Dermis blood vessel endothelial cell (primary cell): ENCODE results near the gene SPEG. TPM values are rescaled to one million over a fixed set of nuclear protein-coding genes. Genes with fewer than 3 reads are reported as not detected.
A peak's percentile ranks its signal among the peaks of the same experiment; 100 is the strongest.

ENCODE experiments used
- DNase-seq: peaks from one replicate; pipeline ENCODE4 v3.0.0; 2010
- total RNA-seq: library from RNA; depleted of rRNA; stranded (reverse); fragments of >200 nt; gene quantifications from 2 replicates; pipeline ENCODE4 v1.2.3, GENCODE V29; 2014

Gene SPEG
- total RNA-seq, 1 donor from 2014 or later: 1.7 TPM

DNA sequence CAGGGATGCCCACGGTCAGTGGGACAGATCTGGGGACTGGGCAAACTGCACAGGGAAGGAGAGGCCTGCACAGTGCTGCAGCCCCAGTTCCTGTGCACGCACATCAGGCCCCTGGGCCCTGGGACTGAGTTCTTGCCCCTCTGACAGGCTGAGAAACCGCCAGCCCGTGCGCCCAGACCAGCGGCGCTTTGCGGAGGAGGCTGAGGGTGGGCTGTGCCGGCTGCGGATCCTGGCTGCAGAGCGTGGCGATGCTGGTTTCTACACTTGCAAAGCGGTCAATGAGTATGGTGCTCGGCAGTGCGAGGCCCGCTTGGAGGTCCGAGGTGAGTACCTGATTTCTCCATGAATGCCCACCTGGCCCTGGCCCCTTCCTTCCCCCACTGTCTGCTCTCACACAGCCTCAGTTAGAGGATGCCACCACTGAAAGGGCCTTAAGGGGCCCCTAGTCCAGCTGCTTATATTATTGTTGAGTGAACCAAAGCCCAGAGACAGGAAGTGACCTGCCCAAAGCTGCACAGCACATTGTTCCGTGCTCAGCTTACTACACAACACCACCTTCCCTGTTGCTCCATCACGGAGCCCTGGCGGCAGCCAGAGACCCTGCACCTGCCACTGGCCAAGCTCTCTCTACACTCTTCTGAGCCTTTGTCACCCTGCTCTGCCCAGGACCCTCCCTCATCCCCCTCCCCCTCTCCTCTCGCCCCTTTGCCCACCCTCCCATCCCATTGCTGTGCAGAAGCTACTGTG lies 29.8 kb downstream of the SPEG start:
- no peak for DNase-seq

- no peak for DNase-seq
Observed at GRCh38 chr2:219465659-219466561, 31.3 kb downstream of the SPEG start.

DNA sequence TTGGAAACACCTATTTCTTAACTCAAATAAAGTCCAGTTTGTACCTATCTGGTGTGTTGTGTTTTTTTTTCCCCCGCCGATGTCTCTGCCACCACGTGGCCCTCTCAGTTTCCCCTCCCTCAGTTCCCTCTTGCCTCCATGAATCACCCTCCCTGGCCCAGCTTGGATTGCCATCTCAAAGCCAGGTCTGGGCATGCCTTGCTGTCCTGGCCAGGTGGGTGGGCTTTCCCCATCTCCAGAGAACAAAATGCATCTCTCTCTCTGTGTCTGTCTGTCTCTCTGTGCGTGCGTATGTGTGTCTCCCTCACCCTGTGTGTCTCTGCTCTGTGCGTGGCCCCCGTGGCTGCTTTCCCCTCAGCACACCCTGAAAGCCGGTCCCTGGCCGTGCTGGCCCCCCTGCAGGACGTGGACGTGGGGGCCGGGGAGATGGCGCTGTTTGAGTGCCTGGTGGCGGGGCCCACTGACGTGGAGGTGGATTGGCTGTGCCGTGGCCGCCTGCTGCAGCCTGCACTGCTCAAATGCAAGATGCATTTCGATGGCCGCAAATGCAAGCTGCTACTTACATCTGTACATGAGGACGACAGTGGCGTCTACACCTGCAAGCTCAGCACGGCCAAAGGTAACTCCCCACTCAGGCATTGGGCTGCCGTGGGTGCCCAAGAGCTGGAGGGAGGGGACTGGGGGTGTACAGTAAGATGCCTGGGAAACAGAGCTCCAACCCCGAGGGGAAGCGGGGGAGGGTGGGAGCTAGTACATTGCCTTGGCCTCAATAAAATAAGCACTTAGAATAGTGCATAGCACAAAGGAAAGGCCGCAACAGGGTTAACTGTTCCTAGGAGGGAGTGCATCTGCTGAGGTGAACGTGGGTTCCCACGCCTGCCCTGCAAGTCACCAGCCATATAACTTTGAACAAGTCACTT lies 32.4 kb downstream of the SPEG start:
- no peak for DNase-seq

- DNase-seq: no peak
Observed at GRCh38 chr2:219467736-219468075, 33.1 kb downstream of the SPEG start.

- DNase-seq: no peak
Observed at GRCh38 chr2:219468410-219469185, 34.0 kb downstream of the SPEG start.

DNA sequence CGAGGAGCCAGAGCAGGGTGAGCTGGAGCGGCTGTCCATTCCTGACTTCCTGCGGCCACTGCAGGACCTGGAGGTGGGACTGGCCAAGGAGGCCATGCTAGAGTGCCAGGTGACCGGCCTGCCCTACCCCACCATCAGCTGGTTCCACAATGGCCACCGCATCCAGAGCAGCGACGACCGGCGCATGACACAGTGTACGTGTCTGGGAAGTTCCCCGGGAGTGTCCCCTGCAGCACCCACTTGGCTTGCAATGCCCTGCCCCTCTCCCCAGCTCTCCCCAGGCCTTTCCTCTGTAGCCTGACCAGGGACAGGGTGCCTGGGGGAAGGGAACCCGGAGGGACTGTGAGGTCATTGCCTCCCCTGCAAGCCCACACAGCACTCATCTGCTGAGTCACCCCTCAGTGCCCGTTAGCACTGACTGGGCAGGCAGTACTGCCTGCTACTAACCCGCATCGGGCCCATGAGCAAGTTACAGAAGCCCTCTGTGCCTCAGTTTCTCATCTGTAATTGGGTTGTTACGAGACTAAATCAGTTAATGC lies 34.6 kb downstream of the SPEG start:
- DNase-seq: peak; percentile 12

GRCh38 chr2:219470429-219470828 lies 35.8 kb downstream of the SPEG start:
- no peak for DNase-seq

GRCh38 chr2:219471476-219472371 lies 37.1 kb downstream of the SPEG start:
- DNase-seq: no peak

GRCh38 chr2:219472629-219473187 lies 38.1 kb downstream of the SPEG start:
- no peak for DNase-seq

- no peak for DNase-seq
Observed at GRCh38 chr2:219473511-219473910, 38.9 kb downstream of the SPEG start.

GRCh38 chr2:219474285-219475060 lies 39.8 kb downstream of the SPEG start:
- DNase-seq: no peak

DNA sequence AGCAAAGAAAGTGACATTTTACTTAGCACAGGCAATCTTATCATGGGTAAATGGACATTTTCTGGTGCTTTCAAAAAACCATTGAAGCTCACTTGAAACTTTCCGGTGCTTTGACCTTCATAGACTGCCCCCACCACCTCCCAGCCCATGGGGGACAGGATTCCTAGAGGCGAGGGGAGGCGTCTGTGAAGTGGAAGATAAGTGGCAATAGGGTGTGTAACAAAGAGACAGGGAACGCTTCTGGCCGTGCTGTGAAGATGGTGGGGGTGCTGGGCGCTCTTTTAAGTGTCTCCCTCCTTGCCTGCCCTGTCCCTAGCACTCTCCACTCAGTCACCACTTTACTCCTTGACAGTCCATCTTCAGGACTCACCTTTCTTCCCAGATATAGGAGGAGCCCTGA lies 40.6 kb downstream of the SPEG start:
- DNase-seq: no peak

DNA sequence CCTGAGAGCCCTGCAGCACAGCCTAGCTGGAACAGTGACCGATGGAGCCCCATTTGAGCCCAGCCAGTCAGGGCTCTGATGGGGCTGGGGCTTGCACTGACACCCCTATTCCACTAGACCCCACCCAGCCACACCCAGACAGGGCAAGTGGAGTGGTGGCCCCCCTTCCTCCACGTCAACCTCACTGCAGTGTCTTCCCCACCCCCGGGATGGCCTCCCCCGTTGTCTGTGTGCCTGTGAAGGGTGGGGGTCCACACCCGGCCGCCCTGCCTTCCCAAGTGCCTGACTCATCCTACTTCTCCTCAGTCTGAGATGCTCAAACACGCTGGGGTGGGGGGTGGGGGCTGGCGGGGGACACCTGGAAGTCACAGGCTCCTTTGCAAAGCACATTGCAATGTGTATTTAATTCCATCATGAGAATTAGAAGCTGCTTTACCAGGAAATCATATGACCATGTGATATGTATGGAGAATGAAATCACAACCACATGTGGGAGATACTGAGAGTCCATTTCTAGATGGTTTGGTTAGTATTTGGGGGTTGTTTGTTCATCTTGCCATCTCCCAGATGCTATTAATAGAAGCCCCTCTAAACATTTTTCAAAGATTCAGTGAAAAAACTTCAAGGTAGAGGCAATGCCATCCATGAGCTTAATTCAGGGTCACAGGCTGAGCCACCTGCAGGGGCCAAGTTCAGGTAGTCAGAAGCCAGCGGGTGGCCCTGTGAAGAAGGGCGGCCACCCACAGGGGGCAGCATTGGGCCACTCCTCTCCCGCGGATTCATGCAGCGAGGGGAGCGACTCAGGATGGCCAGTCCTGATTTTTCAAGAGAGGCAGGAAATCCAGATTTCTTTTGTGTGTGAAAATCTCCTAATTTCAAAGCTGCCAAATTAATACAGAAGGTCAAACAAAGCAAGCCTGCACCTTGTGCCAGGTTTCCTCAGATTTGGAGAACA lies 41.3 kb downstream of the SPEG start:
- peak; percentile 74 for DNase-seq

DNA sequence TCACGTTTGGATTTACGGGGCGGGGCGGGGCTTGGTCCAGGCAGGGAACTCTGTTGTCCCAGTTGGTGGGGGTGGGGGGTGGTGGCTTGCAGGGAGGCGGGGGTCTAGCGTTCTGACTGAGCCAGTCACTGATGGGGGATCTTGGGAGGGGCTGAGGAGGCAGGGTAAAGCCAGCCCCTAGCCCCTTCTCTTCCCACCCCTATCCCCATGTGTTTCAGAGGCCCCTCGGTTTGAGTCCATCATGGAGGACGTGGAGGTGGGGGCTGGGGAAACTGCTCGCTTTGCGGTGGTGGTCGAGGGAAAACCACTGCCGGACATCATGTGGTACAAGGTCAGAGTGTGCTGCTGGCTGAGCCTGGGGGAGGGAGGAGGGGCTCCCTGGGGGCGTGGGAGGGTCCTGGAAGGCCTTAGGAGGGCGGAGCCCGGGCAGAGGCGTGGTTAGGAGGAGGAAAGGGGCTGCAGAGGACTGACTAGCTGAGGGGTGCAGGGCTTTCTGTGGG lies 42.1 kb downstream of the SPEG start:
- DNase-seq: no peak

GRCh38 chr2:219477179-219477578 lies 42.5 kb downstream of the SPEG start:
- no peak for DNase-seq

- no peak for DNase-seq
Observed at GRCh38 chr2:219477815-219478214, 43.2 kb downstream of the SPEG start.

DNA sequence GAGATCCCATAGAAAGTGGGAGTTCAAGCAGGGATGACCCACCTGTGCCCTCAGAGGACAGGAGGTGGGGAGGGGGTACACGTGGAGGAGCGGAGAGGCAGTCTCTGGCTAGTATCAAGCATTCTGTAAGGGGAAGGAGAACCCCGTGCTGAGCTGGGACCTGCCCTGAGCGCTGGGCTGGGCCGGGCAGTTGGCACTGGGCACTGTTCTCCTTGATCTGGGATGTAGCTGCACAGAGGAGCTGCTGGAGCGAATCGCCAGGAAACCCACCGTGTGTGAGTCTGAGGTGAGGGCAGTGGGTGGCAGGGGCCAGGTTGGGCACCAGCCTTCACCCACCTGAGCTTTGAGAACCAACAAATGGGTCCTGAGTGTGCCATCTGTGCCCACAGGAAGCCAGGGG lies 44.3 kb downstream of the SPEG start:
- DNase-seq: no peak

DNA sequence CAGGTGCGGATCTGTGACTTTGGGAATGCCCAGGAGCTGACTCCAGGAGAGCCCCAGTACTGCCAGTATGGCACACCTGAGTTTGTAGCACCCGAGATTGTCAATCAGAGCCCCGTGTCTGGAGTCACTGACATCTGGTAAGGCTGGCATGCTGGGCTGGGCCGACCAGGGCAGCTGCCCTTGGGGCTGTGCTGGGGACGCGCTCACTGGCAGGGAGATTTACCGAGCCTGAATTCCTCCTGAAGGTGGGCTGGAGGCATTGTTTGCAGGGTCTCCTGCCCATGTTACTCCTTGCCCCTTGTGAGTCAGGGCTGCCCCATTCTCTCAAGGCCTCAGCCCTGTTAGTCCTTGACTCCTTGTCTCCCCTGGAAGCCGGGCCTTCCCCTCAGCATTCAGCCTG lies 45.4 kb downstream of the SPEG start:
- no peak for DNase-seq
